SU-DHL-6 (cell line): ENCODE data around the gene FUT8.

Source experiments
- CTCF ChIP-seq: fragments of 200-600 bp; sonication (generic); IDR thresholded peaks from one replicate; pipeline ENCODE4 v1.5.1; 2017; ENCODE audit warnings: antibody characterized with exemption, mild to moderate bottlenecking, low read length, moderate library complexity; ENCODE audit not compliant: insufficient read depth, poor library complexity, severe bottlenecking
- EZH2phosphoT487 ChIP-seq: fragments of 200-600 bp; sonication (generic), shearing (Covaris generic); conservative IDR thresholded peaks from 2 replicates; pipeline ENCODE4 v1.6.1; 2018; ENCODE audit warnings: mild to moderate bottlenecking, antibody characterized with exemption, low read length, moderate library complexity, mixed read lengths

- no peak for TF ChIP-seq EZH2phosphoT487
- no peak for TF ChIP-seq CTCF
Measured at GRCh38 chr14:65558363-65558762, 145.8 kb downstream of the FUT8 start.
